ENCODE results near the gene ABTB1. TPM values are rescaled to one million over a fixed set of nuclear protein-coding genes. Genes with fewer than 3 reads are reported as not detected.

The ABTB1 gene
- total RNA-seq, 2 experiments from 2014 or later: 6.8 to 8.0 TPM

GRCh38 chr3:127661600-127661999 is 11.2 kb upstream of the ABTB1 start:
- Mint-ChIP-seq H3K9me3 (no peaks in the 10 kb centered on the region), H3K4me1 (no peaks in the 10 kb centered on the region), H3K4me3 (no peak overlapping the region), H3K27me3 (no peaks in the 10 kb centered on the region), H3K27ac (no peak overlapping the region), H3K36me3 (no peaks in the 10 kb centered on the region)
- DNase-seq: no peak

- Mint-ChIP-seq H3K4me1 (no peaks in the 10 kb centered on the region), H3K4me3 (no peak overlapping the region), H3K36me3 (no peaks in the 10 kb centered on the region), H3K9me3 (no peaks in the 10 kb centered on the region), H3K27me3 (no peaks in the 10 kb centered on the region), H3K27ac (no peak overlapping the region)
- DNase-seq: no peak
These were observed 10.7 kb upstream of the ABTB1 start for GRCh38 chr3:127662001-127662469.

GRCh38 chr3:127663151-127663550 is 9.6 kb upstream of the ABTB1 start:
- Mint-ChIP-seq H3K9me3 (no peaks in the 10 kb centered on the region), H3K36me3 (no peaks in the 10 kb centered on the region), H3K27me3 (no peaks in the 10 kb centered on the region), H3K4me3 (no peak overlapping the region), H3K4me1 (no peaks in the 10 kb centered on the region), H3K27ac (no peak overlapping the region)
- no peak for DNase-seq

GRCh38 chr3:127665165-127665564 is 7.6 kb upstream of the ABTB1 start:
- H3K9me3 Mint-ChIP-seq: no peaks in the 10 kb centered on the region
- H3K4me3 Mint-ChIP-seq: no peak overlapping the region
- no peaks in the 10 kb centered on the region for H3K4me1 Mint-ChIP-seq
- H3K27me3 Mint-ChIP-seq: no peaks in the 10 kb centered on the region
- H3K36me3 Mint-ChIP-seq: no peaks in the 10 kb centered on the region
- H3K27ac Mint-ChIP-seq: no peak overlapping the region
- DNase-seq: no peak

- no peak for DNase-seq
- H3K27ac Mint-ChIP-seq: no peak overlapping the region
- no peaks in the 10 kb centered on the region for H3K36me3 Mint-ChIP-seq
- H3K9me3 Mint-ChIP-seq: no peaks in the 10 kb centered on the region
- no peaks in the 10 kb centered on the region for H3K4me1 Mint-ChIP-seq
- H3K27me3 Mint-ChIP-seq: no peaks in the 10 kb centered on the region
- no peak overlapping the region for H3K4me3 Mint-ChIP-seq
These were observed 7.2 kb upstream of the ABTB1 start for GRCh38 chr3:127665586-127665985.

GRCh38 chr3:127666676-127667075 is 6.1 kb upstream of the ABTB1 start:
- H3K27me3 Mint-ChIP-seq: no peaks in the 10 kb centered on the region

GRCh38 chr3:127667119-127667681 is 5.6 kb upstream of the ABTB1 start:
- H3K9me3 Mint-ChIP-seq: no peaks in the 10 kb centered on the region
- H3K27ac Mint-ChIP-seq: no peak overlapping the region
- H3K27me3 Mint-ChIP-seq: no peaks in the 10 kb centered on the region
- no peaks in the 10 kb centered on the region for H3K4me1 Mint-ChIP-seq
- H3K36me3 Mint-ChIP-seq: no peaks in the 10 kb centered on the region
- no peak for DNase-seq
- no peak overlapping the region for H3K4me3 Mint-ChIP-seq

More at GRCh38 chr3:127666676-127667075, 6.1 kb upstream of the ABTB1 start:
- Mint-ChIP-seq H3K4me3 (no peak overlapping the region), H3K27ac (no peak overlapping the region), H3K9me3 (no peaks in the 10 kb centered on the region), H3K36me3 (no peaks in the 10 kb centered on the region), H3K4me1 (no peaks in the 10 kb centered on the region)
- DNase-seq: no peak

- Mint-ChIP-seq H3K4me3 (no peak overlapping the region), H3K36me3 (no peaks in the 10 kb centered on the region), H3K4me1 (peaks cover 5% of the 10 kb centered on the region), H3K9me3 (no peaks in the 10 kb centered on the region), H3K27me3 (no peaks in the 10 kb centered on the region), H3K27ac (no peak overlapping the region)
- no peak for DNase-seq
These were observed 3.8 kb upstream of the ABTB1 start for GRCh38 chr3:127668906-127669305.

GRCh38 chr3:127669541-127670228 is 3.1 kb upstream of the ABTB1 start:
- DNase-seq: no peak
- Mint-ChIP-seq H3K27ac (no peak overlapping the region), H3K4me3 (no peak overlapping the region), H3K27me3 (no peaks in the 10 kb centered on the region), H3K9me3 (no peaks in the 10 kb centered on the region), H3K36me3 (no peaks in the 10 kb centered on the region), H3K4me1 (peaks cover 12% of the 10 kb centered on the region)

GRCh38 chr3:127670229-127670559 is 2.6 kb upstream of the ABTB1 start:
- DNase-seq: no peak
- no peaks in the 10 kb centered on the region for H3K36me3 Mint-ChIP-seq
- H3K27me3 Mint-ChIP-seq: no peaks in the 10 kb centered on the region
- no peak overlapping the region for H3K27ac Mint-ChIP-seq
- no peak overlapping the region for H3K4me3 Mint-ChIP-seq
- peaks cover 16% of the 10 kb centered on the region for H3K4me1 Mint-ChIP-seq
- H3K9me3 Mint-ChIP-seq: no peaks in the 10 kb centered on the region

- peaks cover 17% of the 10 kb centered on the region for H3K4me1 Mint-ChIP-seq
- no peak for DNase-seq
- no peaks in the 10 kb centered on the region for H3K9me3 Mint-ChIP-seq
- H3K4me3 Mint-ChIP-seq: peak overlapping the region; percentile 90
- H3K36me3 Mint-ChIP-seq: no peaks in the 10 kb centered on the region
- H3K27ac Mint-ChIP-seq: no peak overlapping the region
- no peaks in the 10 kb centered on the region for H3K27me3 Mint-ChIP-seq
These were observed 1.8 kb upstream of the ABTB1 start for GRCh38 chr3:127670761-127671522.

GRCh38 chr3:127671523-127672428 is 976 bp upstream of the ABTB1 start:
- peak overlapping the region; percentile 96 for H3K27ac Mint-ChIP-seq
- peaks cover 19% of the 10 kb centered on the region for H3K4me1 Mint-ChIP-seq
- peak; percentile 40 for DNase-seq
- peak overlapping the region; percentile 90 for H3K4me3 Mint-ChIP-seq
- H3K9me3 Mint-ChIP-seq: no peaks in the 10 kb centered on the region
- H3K27me3 Mint-ChIP-seq: no peaks in the 10 kb centered on the region
- H3K36me3 Mint-ChIP-seq: no peaks in the 10 kb centered on the region

GRCh38 chr3:127673191-127674100 is 694 bp downstream of the ABTB1 start:
- Mint-ChIP-seq H3K36me3 (no peaks in the 10 kb centered on the region), H3K4me1 (peaks cover 19% of the 10 kb centered on the region), H3K27me3 (no peaks in the 10 kb centered on the region), H3K27ac (peak overlapping the region; percentile 60), H3K4me3 (peak overlapping the region; percentile 80), H3K9me3 (no peaks in the 10 kb centered on the region)
- DNase-seq: peak; percentile 67

- Mint-ChIP-seq H3K27me3 (no peaks in the 10 kb centered on the region), H3K36me3 (no peaks in the 10 kb centered on the region), H3K27ac (peak overlapping the region; percentile 64)
These were observed 1.5 kb downstream of the ABTB1 start for GRCh38 chr3:127674101-127674721.

More at GRCh38 chr3:127674101-127674721, 1.5 kb downstream of the ABTB1 start:
- peak overlapping the region; percentile 80 for H3K4me3 Mint-ChIP-seq
- no peak for DNase-seq
- no peaks in the 10 kb centered on the region for H3K9me3 Mint-ChIP-seq
- peaks cover 19% of the 10 kb centered on the region for H3K4me1 Mint-ChIP-seq

Measured in activated naive CD8-positive, alpha-beta T cell treated with anti-CD3 and anti-CD28 coated beads for 36 hours (primary cell).